ENCODE measurements around the gene KRTAP23-1. TPM values are rescaled to one million over a fixed set of nuclear protein-coding genes. Genes with fewer than 3 reads are reported as not detected.

KRTAP23-1 gene, protein sequence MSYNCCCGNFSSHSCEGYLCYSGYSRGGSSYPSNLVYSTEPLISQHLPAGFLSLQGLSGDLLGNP
- not detected for polyA plus RNA-seq (2013, experiment 1 of 2; ENCODE audit: insufficient read length)
- polyA plus RNA-seq (2013, experiment 2 of 2; ENCODE audit: insufficient read length), result not detected

DNA sequence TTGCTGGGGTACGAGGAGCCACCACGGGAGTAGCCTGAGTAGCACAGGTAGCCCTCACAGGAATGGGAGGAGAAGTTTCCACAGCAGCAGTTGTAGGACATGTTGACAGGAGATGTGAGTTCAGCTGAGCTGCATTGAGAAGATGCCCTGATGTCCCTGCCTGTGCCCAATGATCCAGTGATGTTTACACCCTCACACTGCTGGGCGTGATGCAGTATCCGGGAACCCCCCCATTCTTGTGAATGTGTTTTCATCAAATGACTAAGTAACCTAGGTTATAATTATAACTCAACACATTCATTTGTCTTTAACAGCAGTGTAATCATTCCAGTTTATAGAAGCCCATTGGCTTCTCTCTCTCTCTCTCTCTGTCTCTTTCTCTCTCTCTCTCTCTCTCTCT lies at the start of gene KRTAP23-1:
KRTAP23-1 (minus strand) TSS at position 101 of the 400 bp plus-strand sequence; CDS start at position 101, 0 bp downstream.
- DNase-seq, result no peak

DNA sequence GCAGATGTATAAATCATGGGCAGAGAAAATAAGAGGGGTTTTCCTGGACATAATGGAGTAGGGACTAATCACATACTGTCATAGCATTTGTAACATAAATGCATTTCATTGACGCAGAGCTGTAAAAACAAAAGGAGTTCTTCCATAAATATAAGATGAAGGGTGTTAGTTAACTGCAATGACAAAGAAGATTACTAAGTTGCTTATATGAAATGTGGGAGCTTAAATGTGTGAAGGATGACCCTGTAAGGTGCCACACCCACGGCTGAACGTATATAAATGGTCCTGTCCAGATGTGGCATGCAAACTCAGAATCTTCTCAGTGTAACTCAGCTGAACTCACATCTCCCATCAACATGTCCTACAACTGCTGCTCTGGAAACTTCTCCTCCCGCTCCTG lies 47.3 kb upstream of the KRTAP23-1 start, which contains the start of gene KRTAP13-1:
KRTAP13-1 (plus strand) TSS at position 301 of the 400 bp plus-strand sequence; CDS start at position 357, 56 bp downstream.
- DNase-seq, result no peak

- DNase-seq, result no peak
These were observed 43.2 kb upstream of the KRTAP23-1 start for GRCh38 chr21:30391492-30392025.

DNA sequence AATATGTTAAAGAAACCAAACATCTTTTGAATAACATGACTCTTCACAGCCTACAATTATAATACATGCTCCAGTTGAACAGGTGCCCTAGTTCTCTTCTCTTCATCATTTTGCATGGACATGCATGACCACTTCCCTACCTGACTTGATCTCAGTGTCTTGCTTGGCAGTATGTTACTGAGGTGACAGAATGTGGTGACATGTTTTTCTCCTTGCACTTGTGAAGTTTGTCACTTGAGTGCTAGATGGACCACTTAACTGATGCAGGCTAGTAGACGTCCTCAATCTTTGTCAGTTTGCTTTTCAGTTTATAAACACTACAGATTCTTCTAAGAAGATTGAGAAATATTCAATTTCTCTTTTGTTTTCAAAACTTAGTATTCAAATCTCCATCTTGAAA lies 33.8 kb upstream of the KRTAP23-1 start:
- DNase-seq, result no peak

- no peak for DNase-seq
These were observed 23.8 kb upstream of the KRTAP23-1 start, which contains the start of gene KRTAP13-2 for GRCh38 chr21:30372139-30372770. TSS of gene KRTAP13-2 (minus strand) at chr21:30372271. CDS start at chr21:30372213, 58 bp downstream.

GRCh38 chr21:30355906-30356305 lies 7.5 kb upstream of the KRTAP23-1 start:
- no peak for DNase-seq

DNA sequence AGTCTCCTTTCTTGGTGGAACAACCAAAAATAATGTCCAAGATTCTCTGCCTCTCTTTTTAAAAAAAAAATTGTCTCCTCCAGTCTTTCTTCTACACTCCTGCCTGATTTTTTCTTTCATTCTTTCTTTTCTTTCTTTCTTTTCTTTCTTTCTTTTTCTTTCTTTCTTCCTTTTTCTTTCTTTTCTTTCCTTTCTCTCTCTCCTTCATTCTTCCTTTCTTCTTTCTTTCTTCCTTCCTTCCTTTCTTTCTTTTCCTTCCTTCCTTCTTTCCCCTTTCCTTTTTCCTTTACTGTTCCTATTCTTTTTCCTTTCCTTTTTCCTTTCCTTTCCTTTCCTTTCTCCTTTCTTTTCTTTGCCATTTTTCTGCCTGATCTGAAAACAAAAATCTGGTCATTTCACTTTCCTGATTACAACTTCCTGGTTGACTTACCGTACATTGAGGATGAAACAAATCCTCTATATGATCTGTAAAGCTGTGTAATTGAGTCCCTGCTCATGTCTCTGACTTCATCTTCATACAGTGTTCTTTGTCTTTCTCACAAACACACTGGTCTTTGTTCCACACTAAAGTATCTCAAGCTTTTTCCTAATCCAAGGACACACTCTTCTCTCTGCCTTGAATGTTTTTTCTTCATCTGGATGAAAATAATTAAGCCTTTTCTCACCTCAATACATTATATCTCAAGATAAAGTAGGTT lies 6.1 kb upstream of the KRTAP23-1 start:
- DNase-seq, result no peak

- no peak for DNase-seq
These were observed 3.1 kb upstream of the KRTAP23-1 start for GRCh38 chr21:30351534-30351933.

DNA sequence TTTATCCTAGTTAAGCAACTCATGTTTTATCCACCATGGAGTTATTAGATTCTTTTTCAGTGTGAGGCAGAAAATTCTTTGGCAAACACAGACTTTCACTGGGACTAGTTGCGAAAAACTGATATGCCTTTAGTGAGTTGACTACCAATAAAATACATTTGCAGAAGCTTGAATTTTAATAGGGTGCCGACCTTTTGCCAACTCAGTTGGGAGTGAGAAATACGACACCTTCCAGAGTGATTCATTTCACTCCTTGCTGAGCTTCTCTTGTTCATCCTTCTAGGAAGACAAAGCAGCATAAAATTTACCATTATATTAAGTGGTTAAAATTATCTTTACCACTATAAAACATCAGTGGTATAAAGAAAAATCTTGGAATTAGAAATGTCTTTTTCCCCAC lies 1.2 kb upstream of the KRTAP23-1 start:
- DNase-seq, result peak; percentile 37

GRCh38 chr21:30345014-30345413 lies 3.4 kb downstream of the KRTAP23-1 start:
- no peak for DNase-seq

DNA sequence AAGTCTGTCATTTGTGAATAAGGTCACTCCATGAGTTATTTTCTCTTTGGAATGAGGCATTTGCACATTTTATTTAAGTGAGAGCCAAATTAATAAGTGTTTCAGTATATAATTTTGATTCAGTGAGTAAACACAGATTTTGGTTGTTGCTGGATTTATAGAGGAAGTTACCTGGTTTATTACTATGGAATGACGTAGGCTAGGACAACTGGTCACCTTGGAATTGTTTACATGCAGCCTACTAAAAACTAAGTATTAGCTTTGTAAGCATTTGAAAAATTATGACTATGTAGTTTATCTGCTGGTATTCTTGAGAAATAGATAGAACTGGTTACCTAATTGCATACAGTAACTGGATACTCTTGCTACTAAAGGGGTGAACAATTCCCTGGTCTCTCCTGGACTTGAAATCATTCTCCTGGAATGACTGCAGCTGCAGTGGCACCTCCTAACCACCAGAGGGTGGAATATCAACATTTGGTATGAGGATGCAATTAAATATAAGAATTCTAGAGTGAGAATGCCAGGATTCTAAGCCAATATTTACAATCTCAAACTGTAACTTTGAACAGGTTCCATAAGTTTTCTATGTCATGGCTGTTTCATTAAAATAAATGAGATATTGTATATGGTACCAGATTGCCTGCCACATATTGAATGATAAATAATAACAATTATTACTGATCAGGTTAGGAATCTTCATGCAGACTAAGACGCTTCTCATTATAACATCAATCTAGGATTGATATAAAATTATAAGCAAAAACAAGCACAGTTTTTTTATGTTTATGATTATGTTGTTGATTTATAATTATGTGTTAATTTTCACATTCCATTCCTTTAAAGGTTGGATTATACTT lies 7.5 kb downstream of the KRTAP23-1 start:
- peak; percentile 53 for DNase-seq

DNA sequence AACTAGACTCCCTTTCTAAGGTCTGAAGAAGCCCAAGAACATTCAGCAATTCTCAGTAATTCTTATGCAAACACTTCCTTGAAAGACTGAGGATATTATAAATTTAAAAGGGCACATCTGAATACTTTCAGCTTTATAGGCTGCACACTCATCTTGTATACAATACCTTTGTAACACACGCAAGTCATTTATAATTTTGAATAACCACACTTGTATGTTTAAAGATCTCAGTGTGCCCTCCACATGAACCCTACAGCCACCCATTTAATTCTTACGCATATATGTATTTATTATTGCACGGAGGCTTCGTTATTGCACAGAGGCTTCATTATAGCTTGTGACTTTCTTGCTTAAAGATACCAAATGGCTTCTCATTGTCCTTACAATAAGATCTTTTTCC lies 9.7 kb downstream of the KRTAP23-1 start:
- no peak for DNase-seq

GRCh38 chr21:30337772-30338171 lies 10.6 kb downstream of the KRTAP23-1 start:
- DNase-seq, result no peak

DNA sequence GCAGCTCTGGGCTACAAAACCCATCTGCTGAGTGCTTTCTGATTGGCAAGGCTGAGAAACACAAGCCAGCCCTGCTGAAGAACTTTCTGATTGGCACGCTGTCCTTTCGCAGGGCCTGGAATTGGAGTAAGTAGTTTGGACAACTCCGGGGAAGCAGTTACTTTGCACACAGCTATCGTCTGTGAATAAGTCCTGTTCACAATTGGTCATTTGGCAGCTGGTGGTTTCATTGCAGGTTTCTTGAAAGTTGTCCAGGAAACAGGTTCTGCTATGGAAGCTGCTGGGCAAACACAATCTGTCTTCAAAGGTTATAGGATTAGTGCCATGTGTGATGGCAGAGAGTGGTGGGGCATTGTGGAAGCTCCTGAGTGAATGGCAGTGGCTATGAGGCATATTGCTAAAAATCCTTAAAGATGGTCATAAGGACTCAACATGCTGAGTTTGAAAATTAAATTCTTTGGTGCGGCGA lies 11.1 kb downstream of the KRTAP23-1 start, which contains the start of gene KRTAP27-1:
KRTAP27-1 (minus strand) TSS at position 419 of the 469 bp plus-strand sequence; CDS start at position 393, 26 bp downstream.
- DNase-seq, result no peak

DNA sequence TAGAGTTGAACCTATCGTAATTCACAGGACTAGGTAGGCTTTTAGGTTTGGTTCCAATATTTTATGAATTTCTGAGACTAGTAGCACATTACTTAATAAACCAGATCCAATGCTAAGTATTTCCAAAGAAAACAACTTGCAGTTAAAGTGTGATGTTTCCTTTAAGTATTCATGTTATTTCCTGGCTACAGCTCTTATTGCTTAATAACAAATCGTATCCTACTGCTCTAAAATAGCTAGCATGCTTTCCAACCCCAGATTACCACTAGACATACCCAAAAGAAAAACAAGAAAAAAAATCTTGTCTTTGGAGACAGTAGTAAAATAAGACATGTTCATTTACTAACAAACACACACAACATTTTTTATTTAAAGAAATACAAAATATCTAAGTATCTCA lies 11.8 kb downstream of the KRTAP23-1 start:
- DNase-seq, result peak; percentile 85

GRCh38 chr21:30333736-30334135 lies 14.7 kb downstream of the KRTAP23-1 start:
- DNase-seq, result peak; percentile 67

GRCh38 chr21:30332681-30333080 lies 15.7 kb downstream of the KRTAP23-1 start:
- peak; percentile 81 for DNase-seq

- peak; percentile 48 for DNase-seq
These were observed 19.1 kb downstream of the KRTAP23-1 start for GRCh38 chr21:30329203-30329875.

- no peak for DNase-seq
These were observed 22.0 kb downstream of the KRTAP23-1 start for GRCh38 chr21:30326390-30326789.

DNA sequence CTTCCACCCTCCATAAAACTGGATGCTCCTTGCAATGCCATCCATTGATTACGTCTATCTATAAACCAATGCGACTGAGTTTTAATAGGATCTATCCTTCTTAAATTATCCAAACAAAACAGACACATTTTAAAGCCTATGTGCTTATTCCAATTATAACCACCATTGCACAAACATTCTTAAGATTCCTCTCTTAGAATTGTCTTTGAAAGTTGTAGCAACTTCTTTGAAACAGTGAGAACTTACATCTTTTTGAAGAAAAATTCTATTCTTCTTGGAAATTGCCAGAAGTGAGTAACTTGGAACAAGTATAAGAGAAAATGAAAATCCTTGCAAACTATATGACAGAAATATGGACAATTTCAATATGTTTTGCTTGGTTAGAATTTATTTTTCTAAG lies 28.2 kb downstream of the KRTAP23-1 start, which contains the start of gene KRTAP26-1:
KRTAP26-1 (minus strand) TSS at position 101 of the 400 bp plus-strand sequence. CDS start 280 bp downstream, outside the sequence.
- no peak for DNase-seq

DNA sequence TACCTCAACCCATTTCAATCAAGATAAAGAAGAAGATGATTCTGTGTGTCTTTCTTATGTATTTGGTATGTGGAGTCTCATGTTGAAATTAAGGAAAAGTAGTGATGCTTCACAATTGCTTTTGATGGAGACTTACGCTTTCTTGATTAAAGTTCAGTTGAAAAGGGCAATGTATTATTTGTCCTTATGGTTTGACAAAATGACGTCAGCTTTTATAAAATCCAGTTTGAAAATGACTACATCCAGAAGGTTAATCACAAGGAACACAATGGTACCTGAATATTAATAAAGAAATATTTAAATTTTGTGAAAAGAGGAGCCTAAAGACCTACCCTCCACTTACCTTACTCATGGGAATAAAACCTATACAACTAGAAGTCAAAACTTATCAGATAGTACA lies 32.7 kb downstream of the KRTAP23-1 start:
- no peak for DNase-seq
